Gastroesophageal sphincter (tissue), 4 donors: ENCODE measurements around the gene ELAVL4. TPM values are rescaled to one million over a fixed set of nuclear protein-coding genes. Genes with fewer than 3 reads are reported as not detected.

Experiments used
- ATAC-seq: fragments of 150-250 bp; one replicate; pipeline ENCODE4 v1.9.1; 2016; ENCODE audit warnings: mild to moderate bottlenecking, moderate library complexity
- H3K27ac ChIP-seq, 4 donors: fragments of 200-600 bp; sonication (generic) in 3 of 4; 1 replicate in 3 of 4; 2 replicates in 1 of 4; pipeline ENCODE4 v1.5.1; 2016 to 2019
- H3K27me3 ChIP-seq: fragments of 200-600 bp; sonication (generic); one replicate; pipeline ENCODE4 v1.5.1; 2019
- H3K36me3 ChIP-seq, 2 donors: fragments of 200-600 bp; sonication (generic); one replicate each; pipeline ENCODE4 v1.5.1; 2019; ENCODE audit warnings: control low read depth in 1 of 2
- H3K4me1 ChIP-seq, 3 donors: fragments of 200-600 bp; sonication (generic); 1 replicate in 2 of 3; 2 replicates in 1 of 3; pipeline ENCODE4 v1.5.1; 2016 to 2019; ENCODE audit warnings: control low read depth in 2 of 3
- H3K4me3 ChIP-seq, 2 donors: fragments of 200-600 bp; sonication (generic); one replicate each; pipeline ENCODE4 v1.5.1; 2019; ENCODE audit warnings: mild to moderate bottlenecking in 1 of 2, moderate library complexity in 1 of 2
- H3K9me3 ChIP-seq, 3 donors: fragments of 200-600 bp; sonication (generic); one replicate each; pipeline ENCODE4 v1.5.1; 2017 to 2019; ENCODE audit warnings: control low read depth in 2 of 3
- EP300 ChIP-seq: sonication (generic); formaldehyde crosslinking; IDR thresholded peaks from one replicate; pipeline ENCODE4 v1.6.1; 2017; ENCODE audit warnings: antibody characterized with exemption, mild to moderate bottlenecking
- POLR2A ChIP-seq, 2 donors: fragments of 450-650 bp; IDR thresholded peaks; one replicate each; pipeline ENCODE4 v1.6.1; 2017; ENCODE audit warnings: antibody characterized with exemption in 2 of 2, mild to moderate bottlenecking in 2 of 2, moderate library complexity in 1 of 2
- POLR2AphosphoS5 ChIP-seq: sonication (generic); formaldehyde crosslinking; IDR thresholded peaks from one replicate; pipeline ENCODE4 v1.6.1; 2017; ENCODE audit warnings: antibody characterized with exemption
- WGBS, 2 donors: methylation state at CpG; one replicate each; pipeline ENCODE4 v1.1.5; 2018; ENCODE audit warnings: low coverage in 1 of 2; 5-methylcytosine and 5-hydroxymethylcytosine counted together
- total RNA-seq, 4 donors: library from RNA; depleted of rRNA; stranded (reverse); fragments of >200 nt; gene quantifications; one replicate each; pipeline ENCODE4 v1.1.0, GENCODE V29; 2016
- TF ChIP-seq, protein P1 (sequence below), 4 experiments: fragments of 200-600 bp in 2 of 4; fragments of 450-650 bp in 2 of 4; sonication (generic) in 1 of 4; IDR thresholded peaks; one replicate each; pipeline ENCODE4 v1.5.1; 2017 to 2019; ENCODE audit warnings: antibody characterized with exemption in 4 of 4, mild to moderate bottlenecking in 2 of 4, moderate library complexity in 2 of 4

ELAVL4 gene
- total RNA-seq, 4 donors from 2014 or later, result 0.23 to 2.4 (median 2.0) TPM; not detected in 1

DNA sequence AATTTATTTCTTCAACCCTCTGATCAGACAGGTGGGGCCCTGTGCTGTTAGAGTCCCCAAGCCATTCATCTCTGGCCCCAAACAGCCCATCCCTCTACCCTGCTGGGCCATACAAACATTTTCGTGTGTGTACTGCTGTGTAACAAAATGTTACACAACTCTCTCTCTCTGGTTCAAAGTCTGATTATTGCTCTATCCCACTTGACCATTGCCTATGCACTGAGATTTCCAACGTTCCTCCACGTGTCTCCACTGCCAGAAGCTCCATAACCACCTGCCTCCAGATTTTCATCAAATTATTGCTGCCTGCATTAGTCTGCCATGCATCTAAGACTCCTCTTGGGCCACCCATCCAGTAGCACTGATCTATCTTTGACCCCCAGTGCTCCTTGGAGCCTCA is 104.8 kb downstream of the ELAVL4 start:
- Histone ChIP-seq H3K36me3 (no peaks in the 10 kb centered on the region), H3K9me3 (no peaks in the 10 kb centered on the region), H3K27ac (no peak overlapping the region), H3K4me3 (no peak overlapping the region), H3K4me1 (no peaks in the 10 kb centered on the region), H3K27me3 (peaks cover 7% of the 10 kb centered on the region)
- ATAC-seq, result no peak
- TF ChIP-seq, protein P1, sequence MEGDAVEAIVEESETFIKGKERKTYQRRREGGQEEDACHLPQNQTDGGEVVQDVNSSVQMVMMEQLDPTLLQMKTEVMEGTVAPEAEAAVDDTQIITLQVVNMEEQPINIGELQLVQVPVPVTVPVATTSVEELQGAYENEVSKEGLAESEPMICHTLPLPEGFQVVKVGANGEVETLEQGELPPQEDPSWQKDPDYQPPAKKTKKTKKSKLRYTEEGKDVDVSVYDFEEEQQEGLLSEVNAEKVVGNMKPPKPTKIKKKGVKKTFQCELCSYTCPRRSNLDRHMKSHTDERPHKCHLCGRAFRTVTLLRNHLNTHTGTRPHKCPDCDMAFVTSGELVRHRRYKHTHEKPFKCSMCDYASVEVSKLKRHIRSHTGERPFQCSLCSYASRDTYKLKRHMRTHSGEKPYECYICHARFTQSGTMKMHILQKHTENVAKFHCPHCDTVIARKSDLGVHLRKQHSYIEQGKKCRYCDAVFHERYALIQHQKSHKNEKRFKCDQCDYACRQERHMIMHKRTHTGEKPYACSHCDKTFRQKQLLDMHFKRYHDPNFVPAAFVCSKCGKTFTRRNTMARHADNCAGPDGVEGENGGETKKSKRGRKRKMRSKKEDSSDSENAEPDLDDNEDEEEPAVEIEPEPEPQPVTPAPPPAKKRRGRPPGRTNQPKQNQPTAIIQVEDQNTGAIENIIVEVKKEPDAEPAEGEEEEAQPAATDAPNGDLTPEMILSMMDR (IDR thresholded peaks at IDR 0.05), result no peak
- TF ChIP-seq POLR2AphosphoS5, result no peak
- no peak for TF ChIP-seq EP300
- WGBS, 2 donors, result 48 to 54% methylated on average over 3 of the region's 3 CpGs

DNA sequence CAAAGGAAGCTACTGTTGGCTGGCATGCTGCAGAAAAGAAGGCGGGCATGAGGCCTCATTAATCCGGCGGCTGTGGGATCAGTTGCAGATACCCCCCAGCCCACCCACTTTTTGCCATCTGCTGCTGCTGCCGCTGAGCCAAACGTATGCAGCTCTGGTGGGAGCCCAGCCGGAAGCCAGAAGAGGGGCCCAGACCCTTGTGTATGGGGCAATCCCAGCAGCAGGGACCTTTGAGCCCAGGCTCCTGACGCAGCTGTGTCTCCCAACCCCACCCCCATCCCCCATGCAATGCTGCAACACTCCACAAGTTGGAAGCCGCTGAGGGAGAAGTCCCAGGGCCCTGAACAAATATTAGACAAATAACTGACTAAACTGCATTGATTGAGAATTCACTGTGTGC is 106.0 kb downstream of the ELAVL4 start:
- TF ChIP-seq POLR2A (IDR thresholded peaks at IDR 0.05), result no peak
- TF ChIP-seq, protein P1 (IDR thresholded peaks at IDR 0.05), result no peak
- no peak for TF ChIP-seq POLR2AphosphoS5
- H3K9me3 ChIP-seq, result no peaks in the 10 kb centered on the region
- peaks cover 7% of the 10 kb centered on the region for H3K27me3 ChIP-seq
- no peak overlapping the region for H3K4me3 ChIP-seq
- no peaks in the 10 kb centered on the region for H3K36me3 ChIP-seq
- no peak overlapping the region for H3K27ac ChIP-seq
- ATAC-seq, result no peak
- WGBS, 2 donors, result 78% methylated on average over 4 of the region's 8 CpGs; no CpG with 5 or more reads in 1 of the 2 donors
- H3K4me1 ChIP-seq, result no peaks in the 10 kb centered on the region

DNA sequence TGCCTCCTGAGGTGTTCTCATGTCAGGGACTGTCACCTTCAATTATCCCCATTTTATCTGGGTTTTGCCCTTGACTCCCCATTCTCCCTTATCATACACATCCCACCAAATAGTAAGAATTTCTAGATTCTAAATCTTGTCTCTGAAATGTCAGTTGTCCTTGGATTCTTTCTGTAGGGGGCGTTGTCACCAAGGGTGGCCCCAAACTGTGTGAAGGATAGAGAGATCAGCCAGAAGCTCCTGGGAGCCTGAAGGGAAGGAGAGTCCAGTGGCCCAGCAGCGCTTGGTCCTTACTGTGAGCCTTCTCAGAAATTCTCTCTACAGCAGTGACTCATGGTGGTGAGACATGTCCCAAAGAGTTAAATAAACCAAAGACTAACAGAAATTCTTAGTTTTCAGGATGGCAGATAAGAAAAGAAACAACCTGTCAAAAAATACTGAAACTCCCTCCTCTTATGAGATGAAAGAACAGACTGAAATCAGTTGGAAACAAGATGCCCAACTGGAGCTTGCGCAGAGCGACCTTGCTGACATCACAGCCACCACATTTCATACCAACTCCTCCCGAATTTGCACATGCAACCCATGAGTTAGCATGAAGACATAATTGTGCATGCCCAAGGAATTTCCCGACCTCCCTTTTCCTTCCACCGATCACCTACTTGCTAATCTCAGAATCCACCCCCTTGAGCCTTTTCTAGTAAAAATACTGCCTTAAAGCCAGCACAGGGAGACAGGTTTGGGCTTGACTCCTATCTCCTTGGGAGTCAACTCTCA is 109.8 kb downstream of the ELAVL4 start:
- H3K27ac ChIP-seq, result no peak overlapping the region
- no peak for TF ChIP-seq POLR2AphosphoS5
- TF ChIP-seq, protein P1 (IDR thresholded peaks at IDR 0.05), result no peak
- TF ChIP-seq POLR2A (IDR thresholded peaks at IDR 0.05), result no peak
- TF ChIP-seq EP300, result no peak
- no peaks in the 10 kb centered on the region for H3K9me3 ChIP-seq
- no peaks in the 10 kb centered on the region for H3K36me3 ChIP-seq
- 81 to 92% methylated on average over 5 to 6 of the region's 7 CpGs for WGBS, 2 donors
- no peak for ATAC-seq
- H3K4me3 ChIP-seq, result no peak overlapping the region
- no peaks in the 10 kb centered on the region for H3K4me1 ChIP-seq
- no peaks in the 10 kb centered on the region for H3K27me3 ChIP-seq

DNA sequence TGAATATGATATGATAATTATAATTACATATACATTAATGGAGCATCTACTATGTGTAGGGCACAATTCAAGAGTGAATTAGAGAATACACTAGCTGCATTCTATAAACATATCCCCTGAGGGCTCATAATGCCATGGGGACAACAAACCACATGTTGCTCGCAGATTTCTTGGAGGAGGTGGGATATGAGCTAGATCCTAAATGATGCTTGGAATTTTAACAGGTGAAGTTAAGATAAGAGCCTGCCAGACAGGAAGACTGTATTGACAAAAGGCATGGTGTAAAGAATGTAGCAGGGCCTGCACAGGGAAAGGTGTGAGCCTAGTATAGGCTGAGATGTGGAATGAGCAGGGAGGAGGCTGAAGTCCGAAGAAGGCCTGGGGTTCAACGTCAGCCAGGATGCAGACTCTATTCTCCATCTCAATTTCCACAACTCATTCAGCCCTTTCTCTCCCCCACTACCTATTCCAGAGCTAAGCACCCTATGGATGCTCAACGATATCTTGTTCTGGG is 120.2 kb downstream of the ELAVL4 start:
- TF ChIP-seq POLR2A (IDR thresholded peaks at IDR 0.05) (no peak), EP300 (no peak), POLR2AphosphoS5 (no peak)
- TF ChIP-seq, protein P1 (IDR thresholded peaks at IDR 0.05), result no peak
- WGBS, 2 donors, result 68 to 76% methylated on average over 3 to 4 of the region's 4 CpGs
- Histone ChIP-seq H3K4me1 (no peaks in the 10 kb centered on the region), H3K4me3 (no peak overlapping the region), H3K27me3 (no peaks in the 10 kb centered on the region), H3K9me3 (peaks cover 0 to 26% (median 0%) of the 10 kb centered on the region in 3 donors), H3K36me3 (no peaks in the 10 kb centered on the region), H3K27ac (no peak overlapping the region)
- no peak for ATAC-seq

DNA sequence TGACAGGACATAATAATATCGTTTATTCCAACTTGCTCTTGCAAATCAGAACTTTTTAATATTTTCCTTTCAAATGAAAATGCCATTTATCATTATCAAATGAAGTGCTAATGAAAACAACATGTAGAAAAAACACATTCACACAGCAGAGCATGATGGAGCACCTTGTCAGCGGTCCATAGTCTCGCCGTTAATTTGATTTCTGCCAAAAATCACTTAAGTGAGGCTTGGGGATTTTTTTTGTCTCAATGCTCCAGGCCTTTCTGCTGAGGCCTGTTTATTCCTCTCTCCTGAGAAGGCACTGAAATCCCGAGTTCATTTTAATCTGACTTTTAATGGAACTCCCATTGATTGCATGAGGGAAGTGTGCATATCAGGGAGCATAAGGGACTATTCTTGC is 122.5 kb downstream of the ELAVL4 start:
- ATAC-seq, result no peak
- no peak overlapping the region for H3K27ac ChIP-seq
- peaks cover 0 to 3% (median 0%) of the 10 kb centered on the region in 3 donors for H3K9me3 ChIP-seq
- H3K4me1 ChIP-seq, result no peaks in the 10 kb centered on the region
- no peaks in the 10 kb centered on the region for H3K36me3 ChIP-seq
- no peak overlapping the region for H3K4me3 ChIP-seq
- TF ChIP-seq EP300, result no peak
- TF ChIP-seq POLR2A (IDR thresholded peaks at IDR 0.05), result no peak
- TF ChIP-seq, protein P1 (IDR thresholded peaks at IDR 0.05), result no peak
- TF ChIP-seq POLR2AphosphoS5, result no peak
- WGBS, 2 donors, result 11 to 16% methylated on average over 5 of the region's 5 CpGs
- H3K27me3 ChIP-seq, result no peaks in the 10 kb centered on the region
